CD4-positive, alpha-beta T cell treated with Interleukin-4 for 4 hours (primary cell): ENCODE results near the gene CNTNAP5.

Experiments
- DNase-seq: peaks from one replicate; pipeline ENCODE4 v3.0.0-alpha.2; 2020

Gene CNTNAP5

DNA sequence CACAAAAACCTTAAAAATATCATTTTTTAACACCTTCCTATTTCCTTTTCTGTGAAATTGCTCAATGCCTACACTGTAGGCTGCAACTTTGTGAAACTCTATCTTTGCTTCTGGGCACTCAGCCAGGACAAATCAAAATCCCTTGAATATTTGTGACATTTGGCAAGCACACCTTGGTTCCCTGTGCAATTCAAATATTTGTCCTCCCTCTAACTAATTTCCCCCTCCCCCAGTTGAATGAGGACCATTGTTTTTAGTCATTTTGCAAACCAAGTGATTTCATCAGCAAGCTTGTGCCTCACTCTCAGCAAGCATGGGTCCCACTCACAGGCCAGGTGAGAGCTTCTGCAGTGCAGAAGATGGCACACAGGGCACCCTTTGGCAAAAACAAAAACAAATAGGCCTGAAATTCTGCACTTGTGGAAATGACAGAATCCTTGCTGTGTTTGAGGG lies 541.5 kb downstream of the CNTNAP5 start:
- no peak for DNase-seq

GRCh38 chr2:124570872-124571271 lies 545.8 kb downstream of the CNTNAP5 start:
- no peak for DNase-seq

- no peak for DNase-seq
These were observed 546.7 kb downstream of the CNTNAP5 start for GRCh38 chr2:124571836-124572235.

DNA sequence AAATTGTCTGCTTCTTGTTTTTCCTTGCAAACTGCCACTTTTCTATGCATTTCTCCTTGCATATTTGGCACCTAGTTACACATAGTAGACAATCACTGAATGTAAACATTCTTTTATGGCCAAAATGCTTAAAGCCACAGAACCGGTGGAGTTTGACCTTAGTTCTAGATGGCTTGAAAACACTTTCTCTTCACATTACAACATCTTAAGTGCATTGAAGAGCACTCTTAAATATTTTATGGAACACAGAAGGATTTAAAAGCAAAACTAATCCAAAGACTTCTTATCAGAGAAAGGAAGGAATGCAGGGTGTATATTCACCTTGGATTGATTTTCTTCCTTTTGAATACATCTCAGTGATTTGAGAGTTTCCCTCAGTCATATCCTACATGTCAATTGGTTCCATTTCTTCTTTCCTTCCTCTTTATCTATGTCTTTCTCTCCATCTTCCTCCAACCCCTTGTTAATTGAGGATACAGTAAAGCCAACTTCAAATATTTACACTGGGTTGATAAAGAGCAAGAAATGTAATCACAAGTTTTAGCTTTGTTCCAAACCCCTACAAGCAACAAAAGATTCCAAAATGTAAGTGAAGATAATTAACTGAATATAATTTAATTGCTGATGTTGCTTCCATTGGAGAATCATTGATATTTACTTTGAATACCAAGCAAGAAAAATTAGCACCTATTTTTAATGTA lies 548.0 kb downstream of the CNTNAP5 start:
- no peak for DNase-seq

- no peak for DNase-seq
These were observed 550.4 kb downstream of the CNTNAP5 start for GRCh38 chr2:124575497-124575896.

- no peak for DNase-seq
These were observed 555.2 kb downstream of the CNTNAP5 start for GRCh38 chr2:124580263-124580662.

- DNase-seq, result no peak
These were observed 557.3 kb downstream of the CNTNAP5 start for GRCh38 chr2:124582387-124582786.

DNA sequence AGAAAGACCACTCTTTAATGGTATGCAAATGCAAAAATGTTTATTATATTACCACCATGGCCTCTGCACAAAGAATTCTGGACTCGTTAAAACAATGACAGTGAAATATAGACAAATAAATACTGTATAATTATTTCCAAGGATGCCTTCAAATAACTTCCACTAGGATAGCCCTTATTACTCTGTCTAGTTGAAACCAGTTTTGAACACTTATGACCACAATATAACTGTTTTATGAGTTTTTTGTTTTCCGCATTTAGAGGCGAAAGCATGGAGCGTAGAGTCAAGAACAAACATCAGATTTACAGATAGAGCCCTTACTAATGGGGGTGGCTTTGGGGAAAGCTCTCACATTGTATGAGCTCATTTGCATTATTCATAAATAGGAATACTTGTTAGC lies 559.5 kb downstream of the CNTNAP5 start:
- no peak for DNase-seq

DNA sequence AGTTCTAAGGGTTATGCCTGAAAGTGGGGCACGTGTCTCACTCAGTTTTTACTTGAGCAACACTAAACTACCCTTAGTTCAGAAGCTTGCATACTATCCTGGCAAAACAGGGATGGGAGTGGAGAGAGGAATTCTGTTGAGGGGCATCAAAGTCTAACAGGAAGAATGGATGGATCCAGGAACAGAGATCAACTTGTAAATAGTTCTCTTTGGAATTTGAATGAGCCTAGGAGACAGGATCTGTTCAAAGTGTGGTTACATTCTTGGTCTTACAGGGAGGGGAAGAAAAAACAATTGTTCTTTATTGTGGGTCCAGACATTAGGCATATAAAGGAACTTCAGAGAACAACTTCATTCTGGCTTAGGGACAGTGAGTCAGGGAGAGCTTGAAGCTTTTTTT lies 560.2 kb downstream of the CNTNAP5 start:
- DNase-seq, result no peak

DNA sequence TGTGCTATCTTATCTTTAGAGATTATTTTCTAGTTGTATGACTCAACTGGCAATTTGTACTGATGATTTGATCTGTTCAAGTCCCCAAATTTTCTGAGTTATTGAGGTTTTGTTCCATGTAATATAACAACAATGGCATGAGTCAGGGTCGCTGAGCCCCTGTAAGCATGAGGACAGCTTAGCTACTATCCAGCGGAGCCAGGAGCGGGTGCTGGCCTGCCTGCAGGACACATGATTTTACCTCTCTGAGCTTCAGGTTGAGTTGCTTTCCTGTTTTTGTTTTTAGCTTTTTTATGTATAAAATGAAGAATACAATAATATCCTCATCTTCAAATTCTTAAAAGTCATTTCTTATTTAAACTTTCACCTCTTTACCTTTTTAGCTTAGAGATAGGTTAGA lies 561.1 kb downstream of the CNTNAP5 start:
- no peak for DNase-seq

- DNase-seq, result no peak
These were observed 561.7 kb downstream of the CNTNAP5 start for GRCh38 chr2:124586835-124587234.

- DNase-seq, result no peak
These were observed 564.9 kb downstream of the CNTNAP5 start for GRCh38 chr2:124589971-124590370.

- no peak for DNase-seq
These were observed 577.7 kb downstream of the CNTNAP5 start for GRCh38 chr2:124602759-124603158.

GRCh38 chr2:124604940-124605339 lies 579.9 kb downstream of the CNTNAP5 start:
- no peak for DNase-seq

DNA sequence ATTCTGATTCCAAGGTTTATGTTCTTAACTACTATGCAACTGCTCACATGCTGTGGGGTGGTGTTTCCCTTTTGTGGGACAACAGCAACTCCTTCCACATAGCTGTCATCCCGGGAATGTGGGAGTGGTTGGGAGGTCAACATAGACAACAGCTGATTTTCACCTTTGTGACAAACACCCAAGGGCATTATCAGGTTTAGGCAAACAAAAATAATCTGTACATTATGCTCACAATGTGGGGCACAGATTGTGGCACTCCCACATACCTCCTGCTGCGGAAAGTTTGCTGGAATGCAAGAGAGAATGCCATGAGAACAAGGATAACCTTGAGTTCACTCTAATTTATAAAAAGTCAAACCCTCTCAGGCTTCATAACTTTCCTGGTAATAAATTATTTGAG lies 582.6 kb downstream of the CNTNAP5 start:
- DNase-seq, result no peak

DNA sequence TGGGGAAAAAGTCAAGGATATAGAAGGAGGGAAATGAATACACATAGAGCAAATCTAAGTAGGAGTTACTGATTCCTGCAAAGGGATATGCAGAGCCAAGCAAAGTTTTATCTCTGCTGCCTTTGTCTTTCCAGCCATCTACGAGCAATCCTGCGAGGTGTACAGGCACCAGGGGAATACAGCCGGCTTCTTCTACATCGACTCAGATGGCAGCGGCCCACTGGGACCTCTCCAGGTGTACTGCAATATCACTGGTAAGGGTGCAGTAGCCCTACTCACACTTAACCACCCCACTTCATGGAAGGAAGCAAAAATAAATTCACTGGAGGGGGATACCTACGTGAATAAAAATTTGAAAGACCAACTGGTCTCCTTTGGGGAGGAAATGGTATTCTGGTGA lies 584.6 kb downstream of the CNTNAP5 start:
- no peak for DNase-seq

- no peak for DNase-seq
These were observed 585.1 kb downstream of the CNTNAP5 start for GRCh38 chr2:124610141-124610540.

GRCh38 chr2:124610866-124611265 lies 585.8 kb downstream of the CNTNAP5 start:
- DNase-seq, result no peak

DNA sequence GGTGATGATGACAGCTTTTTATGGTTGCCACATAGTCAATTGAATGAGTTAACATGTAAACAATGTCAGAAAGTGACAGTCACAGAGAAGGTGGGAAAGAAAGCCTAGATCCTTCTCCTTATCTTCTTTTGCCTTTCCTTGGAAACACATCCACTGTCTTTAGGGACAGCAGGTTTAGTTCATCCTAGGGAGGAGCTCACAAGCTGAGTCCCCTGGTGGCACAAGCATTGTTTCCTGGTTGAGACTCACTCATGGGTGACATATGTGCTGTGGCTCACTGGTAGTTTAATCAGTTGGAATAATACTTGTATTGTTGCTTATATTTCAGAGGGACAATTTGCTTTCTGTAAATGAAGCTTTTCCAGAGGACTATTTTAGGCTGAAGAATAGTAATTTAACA lies 598.5 kb downstream of the CNTNAP5 start:
- no peak for DNase-seq

DNA sequence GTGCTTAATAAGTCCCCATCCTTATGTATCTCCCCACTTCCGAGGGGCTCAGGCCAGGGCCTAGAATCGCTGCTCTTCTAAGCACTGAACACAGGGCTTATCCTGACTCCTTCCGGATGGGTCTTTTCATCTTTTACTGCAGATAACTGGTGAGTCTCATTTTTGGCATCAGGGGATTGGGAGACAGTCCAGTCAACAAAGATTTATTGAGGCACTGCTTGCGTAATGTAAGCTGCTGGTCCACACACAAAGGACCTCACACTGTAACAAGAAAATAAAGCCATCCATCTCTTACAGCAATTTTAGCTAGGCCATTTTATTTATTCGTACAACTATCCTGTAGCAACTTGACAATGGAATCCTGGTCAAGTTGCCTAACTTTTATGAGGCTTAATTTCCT lies 600.5 kb downstream of the CNTNAP5 start:
- DNase-seq, result no peak

- no peak for DNase-seq
These were observed 601.9 kb downstream of the CNTNAP5 start for GRCh38 chr2:124626993-124627392.

- no peak for DNase-seq
These were observed 608.7 kb downstream of the CNTNAP5 start for GRCh38 chr2:124633812-124634211.

GRCh38 chr2:124639524-124639923 lies 614.4 kb downstream of the CNTNAP5 start:
- no peak for DNase-seq

GRCh38 chr2:124640221-124640750 lies 615.2 kb downstream of the CNTNAP5 start:
- no peak for DNase-seq
